ENCODE measurements around the gene CNKSR3.

CNKSR3 gene

GRCh38 chr6:154410619-154411072 is 99.8 kb downstream of the CNKSR3 start:
- DNase-seq: no peak

- DNase-seq: no peak
Measured at GRCh38 chr6:154408891-154409500, 101.5 kb downstream of the CNKSR3 start.

- no peak for DNase-seq
Measured at GRCh38 chr6:154407440-154407839, 103.0 kb downstream of the CNKSR3 start.

- DNase-seq: no peak
Measured at GRCh38 chr6:154406869-154407268, 103.6 kb downstream of the CNKSR3 start.

GRCh38 chr6:154406301-154406700 is 104.2 kb downstream of the CNKSR3 start:
- DNase-seq: no peak

- no peak for DNase-seq
Measured at GRCh38 chr6:154404791-154405400, 105.6 kb downstream of the CNKSR3 start.

GRCh38 chr6:154403788-154404187 is 106.7 kb downstream of the CNKSR3 start:
- peak; percentile 30 for DNase-seq

- no peak for DNase-seq
Measured at GRCh38 chr6:154402081-154402780, 108.3 kb downstream of the CNKSR3 start.

GRCh38 chr6:154399097-154399496 is 111.4 kb downstream of the CNKSR3 start:
- no peak for DNase-seq

GRCh38 chr6:154397491-154398195 is 112.8 kb downstream of the CNKSR3 start:
- DNase-seq: no peak

GRCh38 chr6:154395878-154396277 is 114.6 kb downstream of the CNKSR3 start:
- DNase-seq: no peak

GRCh38 chr6:154395316-154395715 is 115.2 kb downstream of the CNKSR3 start:
- DNase-seq: no peak

GRCh38 chr6:154394571-154394970 is 115.9 kb downstream of the CNKSR3 start:
- no peak for DNase-seq

GRCh38 chr6:154390034-154390433 is 120.5 kb downstream of the CNKSR3 start:
- DNase-seq: no peak

- DNase-seq: no peak
Measured at GRCh38 chr6:154388803-154389202, 121.7 kb downstream of the CNKSR3 start.

GRCh38 chr6:154386848-154387717 is 123.4 kb downstream of the CNKSR3 start:
- no peak for DNase-seq

- DNase-seq: no peak
Measured at GRCh38 chr6:154384191-154384590, 126.3 kb downstream of the CNKSR3 start.

GRCh38 chr6:154383273-154383672 is 127.2 kb downstream of the CNKSR3 start:
- no peak for DNase-seq

GRCh38 chr6:154382740-154383139 is 127.7 kb downstream of the CNKSR3 start:
- no peak for DNase-seq

GRCh38 chr6:154381548-154381947 is 128.9 kb downstream of the CNKSR3 start:
- no peak for DNase-seq

GRCh38 chr6:154380741-154381140 is 129.7 kb downstream of the CNKSR3 start:
- no peak for DNase-seq

GRCh38 chr6:154379585-154379984 is 130.9 kb downstream of the CNKSR3 start:
- DNase-seq: no peak

- no peak for DNase-seq
Measured at GRCh38 chr6:154378518-154378917, 132.0 kb downstream of the CNKSR3 start.
